SK-N-SH (cell line): ENCODE measurements around the gene RSPH10B. TPM values are rescaled to one million over a fixed set of nuclear protein-coding genes. Genes with fewer than 3 reads are reported as not detected.
A peak's percentile ranks its signal among the peaks of the same experiment; 100 is the strongest.
"Not testable (repeated sequence)": the region's sequence is repeated elsewhere in the genome, so short reads cannot be mapped to it uniquely, and the experiment has no call there.

Experiments used
- CTCF ChIA-PET: fragments of 300-600, 350-600 bp; formaldehyde crosslinking; extraction: SDS; loops from one replicate; lab custom pipeline; 2021; lab: Yijun Ruan, JAX
- POLR2A ChIA-PET: fragments of 350-600 bp; sonication (Branson Sonifier 250); formaldehyde crosslinking; extraction: SDS; loops from one replicate; lab custom pipeline; 2020; ENCODE audit warnings: antibody characterized with exemption, inconsistent platforms; lab: Yijun Ruan, JAX
- DNase-seq: peaks from one replicate; pipeline ENCODE4 v3.0.0; 2012
- H2AFZ ChIP-seq: fragments of 200-600 bp; sonication (generic); 2 replicates; pipeline ENCODE4 v1.8.1; 2016; ENCODE audit warnings: antibody characterized with exemption, mild to moderate bottlenecking, low read depth
- H3F3A ChIP-seq: fragments of 200-600 bp; sonication (generic); replicated peaks from 2 replicates; pipeline ENCODE3; 2016; ENCODE audit warnings: antibody characterized with exemption, mild to moderate bottlenecking; ENCODE audit not compliant: insufficient read depth
- H3K27ac ChIP-seq, 2 experiments: fragments of 200-500 bp in 1 of 2; fragments of 200-600 bp in 1 of 2; sonication (Bioruptor generic) in 1 of 2; sonication (generic), shearing (Covaris generic) in 1 of 2; 2 replicates each; pipeline versions ENCODE4 v1.5.1 to v1.6.1; 2014 to 2016; ENCODE audit warnings: low read depth in 2 of 2, inconsistent platforms in 1 of 2, low read length in 1 of 2, mild to moderate bottlenecking in 1 of 2, mixed read lengths in 1 of 2
- H3K27me3 ChIP-seq: fragments of 200-600 bp; sonication (generic), shearing (Covaris generic); 2 replicates; pipeline ENCODE4 v1.6.1; 2016; ENCODE audit warnings: mixed run types; ENCODE audit not compliant: insufficient read depth
- H3K36me3 ChIP-seq, 2 experiments: fragments of 200-500 bp in 1 of 2; fragments of 200-600 bp in 1 of 2; sonication (Bioruptor generic) in 1 of 2; sonication (generic) in 1 of 2; replicated peaks in 1 of 2; 2 replicates each; pipeline versions ENCODE3 to v1.5.1; 2014 to 2016; ENCODE audit warnings: low read length in 1 of 2, mild to moderate bottlenecking in 1 of 2; ENCODE audit not compliant: insufficient read depth in 2 of 2, control insufficient read depth in 1 of 2
- H3K4me1 ChIP-seq, 2 experiments: fragments of 200-500 bp in 1 of 2; fragments of 200-600 bp in 1 of 2; sonication (Bioruptor generic) in 1 of 2; sonication (generic), shearing (Covaris generic) in 1 of 2; 2 replicates each; pipeline versions ENCODE4 v1.5.1 to v1.6.1; 2014 to 2016; ENCODE audit warnings: low read depth in 1 of 2, low read length in 1 of 2, mixed run types in 1 of 2; ENCODE audit not compliant: insufficient read depth in 2 of 2, control insufficient read depth in 1 of 2
- H3K4me2 ChIP-seq: fragments of 200-600 bp; sonication (generic), shearing (Covaris generic); 2 replicates; pipeline ENCODE4 v1.6.1; 2017; ENCODE audit warnings: mixed run types
- H3K4me3 ChIP-seq, 2 experiments: fragments of 200-500 bp in 1 of 2; fragments of 200-600 bp in 1 of 2; sonication (Bioruptor generic) in 1 of 2; sonication (generic), shearing (Covaris generic) in 1 of 2; 2 replicates each; pipeline versions ENCODE4 v1.5.1 to v1.8.1; 2014 to 2016; ENCODE audit warnings: low read depth in 2 of 2, inconsistent platforms in 1 of 2, low read length in 1 of 2, mild to moderate bottlenecking in 1 of 2, mixed read lengths in 1 of 2, moderate library complexity in 1 of 2
- H3K79me2 ChIP-seq: fragments of 200-600 bp; sonication (generic); 2 replicates; pipeline ENCODE4 v1.8.1; 2017; ENCODE audit warnings: mild to moderate bottlenecking; ENCODE audit not compliant: insufficient read depth
- H3K9ac ChIP-seq: fragments of 200-600 bp; sonication (generic); 2 replicates; pipeline ENCODE4 v1.6.1; 2017; ENCODE audit warnings: mixed run types
- H3K9me2 ChIP-seq: fragments of 200-600 bp; sonication (generic); 2 replicates; pipeline ENCODE4 v1.6.1; 2017; ENCODE audit warnings: mixed run types
- H3K9me3 ChIP-seq: fragments of 200-600 bp; sonication (generic); 2 replicates; pipeline ENCODE4 v1.6.1; 2017; ENCODE audit warnings: mixed run types, mild to moderate bottlenecking, moderate library complexity
- H4K20me1 ChIP-seq: fragments of 200-600 bp; sonication (generic); 2 replicates; pipeline ENCODE4 v1.6.1; 2017; ENCODE audit warnings: mild to moderate bottlenecking, mixed run types; ENCODE audit not compliant: insufficient read depth
- CHD2 ChIP-seq: fragments of 150-350 bp; IDR thresholded peaks from 2 replicates; pipeline ENCODE4 v1.6.1; 2018; ENCODE audit warnings: low read length; ENCODE audit not compliant: partially characterized antibody
- CTCF ChIP-seq: fragments of 200-600 bp; sonication (generic); IDR thresholded peaks from 2 replicates; pipeline ENCODE4 v1.6.1; 2017; ENCODE audit warnings: antibody characterized with exemption, mild to moderate bottlenecking, moderate library complexity
- ELF1 ChIP-seq: IDR thresholded peaks from 2 replicates; pipeline ENCODE4 v1.4.0; 2012
- GABPA ChIP-seq: IDR thresholded peaks from 2 replicates; pipeline ENCODE4 v1.4.0; 2012; ENCODE audit warnings: low read depth, mild to moderate bottlenecking
- MAX ChIP-seq: IDR thresholded peaks from 2 replicates; pipeline ENCODE4 v1.4.0; 2012; ENCODE audit warnings: low read depth
- POLR2AphosphoS5 ChIP-seq: IDR thresholded peaks from 2 replicates; pipeline ENCODE4 v1.6.1; 2012; ENCODE audit warnings: low read depth, low read length
- TAF1 ChIP-seq: IDR thresholded peaks from 2 replicates; pipeline ENCODE4 v1.6.1; 2012; ENCODE audit warnings: low read depth, mild to moderate bottlenecking, low read length, moderate library complexity, borderline replicate concordance
- YY1 ChIP-seq: IDR thresholded peaks from 2 replicates; pipeline ENCODE4 v1.4.0; 2012; ENCODE audit warnings: low read depth, mild to moderate bottlenecking
- WGBS: methylation state at CpG from one replicate; pipeline ENCODE4 v1.1.6; 2017; ENCODE audit warnings: low lambda C conversion rate; 5-methylcytosine and 5-hydroxymethylcytosine counted together
- polyA plus RNA-seq, 3 experiments: library from polyadenylated mRNA; depleted of rRNA; stranded (reverse); fragments of >200 nt; gene quantifications; 2 replicates each; pipeline ENCODE4 v1.2.3, GENCODE V29; 2012

The RSPH10B gene
- polyA plus RNA-seq, 1 of the 3 experiments (the other 2 are of a cell fraction), result not detected

GRCh38 chr7:5898480-5899224 is 71.8 kb downstream of the RSPH10B start, which contains the start of gene CCZ1:
CCZ1 (plus strand) TSS chr7:5898733; CDS start chr7:5898800, 67 bp downstream.
- Histone ChIP-seq H2AFZ (peak within 1 kb of the TSS; percentile 85), H3K27ac (peak within 1 kb of the TSS in 1 of 2 experiments; percentile 25; a peak in 3 of 4 replicates), H3K4me2 (peak within 1 kb of the TSS; percentile 77), H3K9ac (peak within 1 kb of the TSS; percentile 58), H3K4me3 (peak within 1 kb of the TSS; percentile 40 to 62)
- H3K9me3 ChIP-seq, POLR2A ChIA-PET, H3K9me2 ChIP-seq, H3F3A ChIP-seq, H3K4me1 ChIP-seq, H3K36me3 ChIP-seq, H3K79me2 ChIP-seq, CTCF ChIA-PET, H4K20me1 ChIP-seq, H3K27me3 ChIP-seq: not testable (repeated sequence)
- peak; percentile 84 for DNase-seq
- WGBS, result 2% methylated on average over 21 of the region's 64 CpGs
- TF ChIP-seq GABPA (peak; percentile 82), YY1 (0 out of 2 replicates have a peak, but pooled peaks have one; percentile 53), MAX (peak; percentile 59; the same call in 1 of the 2 replicates), CTCF (peak; percentile 51), TAF1 (peak; percentile 59; the same call in 1 of the 2 replicates), POLR2AphosphoS5 (peak; percentile 81), CHD2 (peak; percentile 53), ELF1 (peak; percentile 89)

GRCh38 chr7:5897369-5897919 is 73.0 kb downstream of the RSPH10B start:
- Histone ChIP-seq H3K4me2 (peak overlapping the region; percentile 77), H3K4me3 (peak overlapping the region in 1 of 2 experiments; percentile 13; a peak in 1 of 4 replicates)
- H4K20me1 ChIP-seq, H3K9me3 ChIP-seq, H3K36me3 ChIP-seq, CTCF ChIA-PET, H3K9me2 ChIP-seq, H2AFZ ChIP-seq, H3F3A ChIP-seq, POLR2A ChIA-PET, DNase-seq, H3K79me2 ChIP-seq, H3K27me3 ChIP-seq, H3K9ac ChIP-seq, H3K4me1 ChIP-seq, H3K27ac ChIP-seq: not testable (repeated sequence)
- WGBS, result 28% methylated on average over 8 of the region's 13 CpGs
